Activated T-cell treated with anti-CD3 and anti-CD28 coated beads for 48 hours (primary cell): Measurements from ENCODE around the gene ESPN.

ENCODE experiments used
- DNase-seq: peaks from one replicate; pipeline ENCODE4 v3.0.0-alpha.2; 2020; ENCODE audit warnings: low read depth

ESPN gene

GRCh38 chr1:6466751-6467150 is 42.2 kb downstream of the ESPN start:
- no peak for DNase-seq

GRCh38 chr1:6467224-6467623 is 42.6 kb downstream of the ESPN start:
- no peak for DNase-seq

- DNase-seq, result no peak
Measured at GRCh38 chr1:6467744-6468688, 43.4 kb downstream of the ESPN start.

GRCh38 chr1:6468729-6469461 is 44.3 kb downstream of the ESPN start:
- no peak for DNase-seq

- no peak for DNase-seq
Measured at GRCh38 chr1:6470132-6471085, 45.8 kb downstream of the ESPN start.

- no peak for DNase-seq
Measured at GRCh38 chr1:6471086-6471969, 46.8 kb downstream of the ESPN start.

- no peak for DNase-seq
Measured at GRCh38 chr1:6471970-6472368, 47.4 kb downstream of the ESPN start.

- no peak for DNase-seq
Measured at GRCh38 chr1:6472391-6472790, 47.8 kb downstream of the ESPN start.

- DNase-seq, result no peak
Measured at GRCh38 chr1:6473156-6473555, 48.6 kb downstream of the ESPN start.

- no peak for DNase-seq
Measured at GRCh38 chr1:6473974-6474814, 49.6 kb downstream of the ESPN start.

GRCh38 chr1:6474815-6475282 is 50.3 kb downstream of the ESPN start:
- no peak for DNase-seq

- peak; percentile 60 for DNase-seq
Measured at GRCh38 chr1:6475381-6476133, 51.0 kb downstream of the ESPN start.

- DNase-seq, result no peak
Measured at GRCh38 chr1:6476483-6476882, 51.9 kb downstream of the ESPN start.

GRCh38 chr1:6477039-6477820 is 52.7 kb downstream of the ESPN start:
- DNase-seq, result no peak

GRCh38 chr1:6481820-6482219 is 57.2 kb downstream of the ESPN start:
- DNase-seq, result no peak

GRCh38 chr1:6483017-6483760 is 58.6 kb downstream of the ESPN start:
- DNase-seq, result no peak

- DNase-seq, result no peak
Measured at GRCh38 chr1:6483761-6484117, 59.2 kb downstream of the ESPN start.

- DNase-seq, result no peak
Measured at GRCh38 chr1:6484826-6485167, 60.2 kb downstream of the ESPN start.
